ENCODE measurements around the gene IRGC. TPM values are rescaled to one million over a fixed set of nuclear protein-coding genes. Genes with fewer than 3 reads are reported as not detected.

Gene IRGC
- total and polyA plus RNA-seq, 9 of the 15 experiments (the other 6 are each of a cell fraction or from before 2014, with no cell fraction given) = not detected

- TF ChIP-seq, protein P1, sequence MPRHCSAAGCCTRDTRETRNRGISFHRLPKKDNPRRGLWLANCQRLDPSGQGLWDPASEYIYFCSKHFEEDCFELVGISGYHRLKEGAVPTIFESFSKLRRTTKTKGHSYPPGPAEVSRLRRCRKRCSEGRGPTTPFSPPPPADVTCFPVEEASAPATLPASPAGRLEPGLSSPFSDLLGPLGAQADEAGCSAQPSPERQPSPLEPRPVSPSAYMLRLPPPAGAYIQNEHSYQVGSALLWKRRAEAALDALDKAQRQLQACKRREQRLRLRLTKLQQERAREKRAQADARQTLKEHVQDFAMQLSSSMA (CRISPR knock-in tag; IDR thresholded peaks at IDR 0.05) = no peak
- TF ChIP-seq ZC3H4 (CRISPR knock-in tag; IDR thresholded peaks at IDR 0.05; ENCODE audit: borderline replicate concordance) (no peak), ZNF165 (CRISPR knock-in tag; IDR thresholded peaks at IDR 0.05; ENCODE audit: borderline replicate concordance) (no peak), ETV6 (IDR thresholded peaks at IDR 0.05; ENCODE audit: borderline replicate concordance in 1 of 2, low read depth in 2 of 2, low read length in 1 of 2) (no peak), ETV6 (CRISPR knock-in tag; IDR thresholded peaks at IDR 0.05; ENCODE audit: borderline replicate concordance) (0 out of 2 replicates have a peak, but pooled peaks have one; percentile 43), NFRKB (IDR thresholded peaks at IDR 0.05; ENCODE audit: low read depth) (peak; percentile 98), NR2C1 (IDR thresholded peaks at IDR 0.05) (no peak), NR2C1 (tag; IDR thresholded peaks at IDR 0.05) (no peak), TCFL5 (CRISPR knock-in tag; conservative IDR thresholded peaks at IDR 0.05) (no peak), ZZZ3 (IDR thresholded peaks at IDR 0.05) (no peak), BCL6 (CRISPR knock-in tag; IDR thresholded peaks at IDR 0.05) (no peak), SIRT6 (IDR thresholded peaks at IDR 0.05; ENCODE audit: low read depth, low read length) (no peak), NFIC (IDR thresholded peaks at IDR 0.05) (peak; percentile 94), PCBP2 (IDR thresholded peaks at IDR 0.05; ENCODE audit: low read depth, low read length, poor library complexity, severe bottlenecking) (no peak), EHMT2 (IDR thresholded peaks at IDR 0.05) (no peak), ZBTB34 (CRISPR knock-in tag; IDR thresholded peaks at IDR 0.05) (no peak)
- TF ChIP-seq, protein P2, sequence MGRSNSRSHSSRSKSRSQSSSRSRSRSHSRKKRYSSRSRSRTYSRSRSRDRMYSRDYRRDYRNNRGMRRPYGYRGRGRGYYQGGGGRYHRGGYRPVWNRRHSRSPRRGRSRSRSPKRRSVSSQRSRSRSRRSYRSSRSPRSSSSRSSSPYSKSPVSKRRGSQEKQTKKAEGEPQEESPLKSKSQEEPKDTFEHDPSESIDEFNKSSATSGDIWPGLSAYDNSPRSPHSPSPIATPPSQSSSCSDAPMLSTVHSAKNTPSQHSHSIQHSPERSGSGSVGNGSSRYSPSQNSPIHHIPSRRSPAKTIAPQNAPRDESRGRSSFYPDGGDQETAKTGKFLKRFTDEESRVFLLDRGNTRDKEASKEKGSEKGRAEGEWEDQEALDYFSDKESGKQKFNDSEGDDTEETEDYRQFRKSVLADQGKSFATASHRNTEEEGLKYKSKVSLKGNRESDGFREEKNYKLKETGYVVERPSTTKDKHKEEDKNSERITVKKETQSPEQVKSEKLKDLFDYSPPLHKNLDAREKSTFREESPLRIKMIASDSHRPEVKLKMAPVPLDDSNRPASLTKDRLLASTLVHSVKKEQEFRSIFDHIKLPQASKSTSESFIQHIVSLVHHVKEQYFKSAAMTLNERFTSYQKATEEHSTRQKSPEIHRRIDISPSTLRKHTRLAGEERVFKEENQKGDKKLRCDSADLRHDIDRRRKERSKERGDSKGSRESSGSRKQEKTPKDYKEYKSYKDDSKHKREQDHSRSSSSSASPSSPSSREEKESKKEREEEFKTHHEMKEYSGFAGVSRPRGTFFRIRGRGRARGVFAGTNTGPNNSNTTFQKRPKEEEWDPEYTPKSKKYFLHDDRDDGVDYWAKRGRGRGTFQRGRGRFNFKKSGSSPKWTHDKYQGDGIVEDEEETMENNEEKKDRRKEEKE (IDR thresholded peaks at IDR 0.05; ENCODE audit: borderline replicate concordance in 1 of 2, control insufficient read depth in 1 of 2, low read depth in 2 of 2, low read length in 1 of 2) = no peak
- TF ChIP-seq, protein P3, sequence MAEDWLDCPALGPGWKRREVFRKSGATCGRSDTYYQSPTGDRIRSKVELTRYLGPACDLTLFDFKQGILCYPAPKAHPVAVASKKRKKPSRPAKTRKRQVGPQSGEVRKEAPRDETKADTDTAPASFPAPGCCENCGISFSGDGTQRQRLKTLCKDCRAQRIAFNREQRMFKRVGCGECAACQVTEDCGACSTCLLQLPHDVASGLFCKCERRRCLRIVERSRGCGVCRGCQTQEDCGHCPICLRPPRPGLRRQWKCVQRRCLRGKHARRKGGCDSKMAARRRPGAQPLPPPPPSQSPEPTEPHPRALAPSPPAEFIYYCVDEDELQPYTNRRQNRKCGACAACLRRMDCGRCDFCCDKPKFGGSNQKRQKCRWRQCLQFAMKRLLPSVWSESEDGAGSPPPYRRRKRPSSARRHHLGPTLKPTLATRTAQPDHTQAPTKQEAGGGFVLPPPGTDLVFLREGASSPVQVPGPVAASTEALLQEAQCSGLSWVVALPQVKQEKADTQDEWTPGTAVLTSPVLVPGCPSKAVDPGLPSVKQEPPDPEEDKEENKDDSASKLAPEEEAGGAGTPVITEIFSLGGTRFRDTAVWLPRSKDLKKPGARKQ (CRISPR knock-in tag; IDR thresholded peaks at IDR 0.05) = no peak
- TF ChIP-seq, protein P4, sequence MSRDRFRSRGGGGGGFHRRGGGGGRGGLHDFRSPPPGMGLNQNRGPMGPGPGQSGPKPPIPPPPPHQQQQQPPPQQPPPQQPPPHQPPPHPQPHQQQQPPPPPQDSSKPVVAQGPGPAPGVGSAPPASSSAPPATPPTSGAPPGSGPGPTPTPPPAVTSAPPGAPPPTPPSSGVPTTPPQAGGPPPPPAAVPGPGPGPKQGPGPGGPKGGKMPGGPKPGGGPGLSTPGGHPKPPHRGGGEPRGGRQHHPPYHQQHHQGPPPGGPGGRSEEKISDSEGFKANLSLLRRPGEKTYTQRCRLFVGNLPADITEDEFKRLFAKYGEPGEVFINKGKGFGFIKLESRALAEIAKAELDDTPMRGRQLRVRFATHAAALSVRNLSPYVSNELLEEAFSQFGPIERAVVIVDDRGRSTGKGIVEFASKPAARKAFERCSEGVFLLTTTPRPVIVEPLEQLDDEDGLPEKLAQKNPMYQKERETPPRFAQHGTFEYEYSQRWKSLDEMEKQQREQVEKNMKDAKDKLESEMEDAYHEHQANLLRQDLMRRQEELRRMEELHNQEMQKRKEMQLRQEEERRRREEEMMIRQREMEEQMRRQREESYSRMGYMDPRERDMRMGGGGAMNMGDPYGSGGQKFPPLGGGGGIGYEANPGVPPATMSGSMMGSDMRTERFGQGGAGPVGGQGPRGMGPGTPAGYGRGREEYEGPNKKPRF (IDR thresholded peaks at IDR 0.05; ENCODE audit: low read depth, low read length) = no peak
Observed at GRCh38 chr19:43754503-43755255, 38.8 kb downstream of the IRGC start, which contains the start of gene SMG9 (continued).

Data from K562 (cell line).